ENCODE results near the gene NR2F2. TPM values are rescaled to one million over a fixed set of nuclear protein-coding genes. Genes with fewer than 3 reads are reported as not detected.

Gene NR2F2
- total RNA-seq, 1 experiment from 2014 or later = 140 TPM

GRCh38 chr15:96331945-96332636 lies 1.6 kb downstream of the NR2F2 start:
- Mint-ChIP-seq H3K36me3 (ENCODE audit: insufficient read depth, unreplicated experiment) (peaks cover 99% of the 10 kb centered on the region), H3K27me3 (ENCODE audit: insufficient read depth, unreplicated experiment) (no peaks in the 10 kb centered on the region), H3K9me3 (ENCODE audit: unreplicated experiment) (no peaks in the 10 kb centered on the region), H3K4me3 (ENCODE audit: unreplicated experiment) (peak overlapping the region; percentile 83), H3K27ac (ENCODE audit: unreplicated experiment) (peak overlapping the region; percentile 99), H3K4me1 (ENCODE audit: low read depth, unreplicated experiment) (peaks cover 32% of the 10 kb centered on the region)
- no TSS peak for BruUV-seq (replicated peaks)
- Histone ChIP-seq H3K9me3 (no peaks in the 10 kb centered on the region), H3K4me1 (peaks cover 36% of the 10 kb centered on the region), H3K4me3 (ENCODE audit: low read depth, low read length) (peak overlapping the region; percentile 84), H3K36me3 (ENCODE audit: control insufficient read depth, insufficient read depth, low read length) (peaks cover 9% of the 10 kb centered on the region), H3K27me3 (replicated peaks; ENCODE audit: control insufficient read depth, insufficient read depth, low read length) (no peaks in the 10 kb centered on the region)
- intact Hi-C loops (cut with micrococcal nuclease; ENCODE audit: unreplicated experiment) = no loop called here
- POLR2A ChIA-PET = interaction anchor here (0.6 to 1.9 kb wide), 2 partner anchors 106 to 640 kb away, joined by 3 to 5 read pairs; no protein-coding TSS in a partner anchor
- CTCF ChIA-PET = no interaction called here
- TF ChIP-seq, protein P1, sequence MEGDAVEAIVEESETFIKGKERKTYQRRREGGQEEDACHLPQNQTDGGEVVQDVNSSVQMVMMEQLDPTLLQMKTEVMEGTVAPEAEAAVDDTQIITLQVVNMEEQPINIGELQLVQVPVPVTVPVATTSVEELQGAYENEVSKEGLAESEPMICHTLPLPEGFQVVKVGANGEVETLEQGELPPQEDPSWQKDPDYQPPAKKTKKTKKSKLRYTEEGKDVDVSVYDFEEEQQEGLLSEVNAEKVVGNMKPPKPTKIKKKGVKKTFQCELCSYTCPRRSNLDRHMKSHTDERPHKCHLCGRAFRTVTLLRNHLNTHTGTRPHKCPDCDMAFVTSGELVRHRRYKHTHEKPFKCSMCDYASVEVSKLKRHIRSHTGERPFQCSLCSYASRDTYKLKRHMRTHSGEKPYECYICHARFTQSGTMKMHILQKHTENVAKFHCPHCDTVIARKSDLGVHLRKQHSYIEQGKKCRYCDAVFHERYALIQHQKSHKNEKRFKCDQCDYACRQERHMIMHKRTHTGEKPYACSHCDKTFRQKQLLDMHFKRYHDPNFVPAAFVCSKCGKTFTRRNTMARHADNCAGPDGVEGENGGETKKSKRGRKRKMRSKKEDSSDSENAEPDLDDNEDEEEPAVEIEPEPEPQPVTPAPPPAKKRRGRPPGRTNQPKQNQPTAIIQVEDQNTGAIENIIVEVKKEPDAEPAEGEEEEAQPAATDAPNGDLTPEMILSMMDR (IDR thresholded peaks at IDR 0.05; ENCODE audit: insufficient read depth in 1 of 2, low read depth in 1 of 2, low read length in 1 of 2, severe bottlenecking in 1 of 2, unreplicated experiment in 1 of 2) = no peak
- peak in 1 of 2 experiments; percentile 45 for DNase-seq

DNA sequence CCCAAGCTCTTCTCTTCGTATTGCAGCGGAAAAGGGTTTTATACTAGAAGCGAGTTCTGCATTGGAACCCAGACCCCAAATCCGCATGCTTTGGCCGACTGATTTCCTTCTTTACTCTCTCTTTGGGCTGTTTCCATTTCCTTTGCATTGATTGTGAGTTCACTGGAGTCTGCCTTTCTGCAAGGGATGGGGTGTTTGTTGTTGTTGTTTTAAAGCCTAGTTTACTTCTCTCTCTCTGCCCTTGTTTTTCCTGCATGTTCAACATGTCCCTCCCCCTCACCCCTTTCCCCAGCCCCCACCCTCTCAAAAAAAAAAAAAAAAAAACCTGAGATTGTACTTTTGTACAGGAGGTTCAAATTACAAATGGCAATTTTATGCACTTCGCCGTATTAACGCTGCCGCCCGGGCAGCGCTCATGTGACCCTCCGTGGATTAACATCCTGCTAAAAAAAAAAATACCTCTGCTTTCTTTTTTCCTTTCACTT lies 2.2 kb downstream of the NR2F2 start:
- Histone ChIP-seq H3K4me3 (ENCODE audit: low read depth, low read length) (peak overlapping the region; percentile 84), H3K36me3 (ENCODE audit: control insufficient read depth, insufficient read depth, low read length) (peaks cover 10% of the 10 kb centered on the region), H3K9me3 (no peaks in the 10 kb centered on the region), H3K27me3 (replicated peaks; ENCODE audit: control insufficient read depth, insufficient read depth, low read length) (no peaks in the 10 kb centered on the region), H3K4me1 (peaks cover 40% of the 10 kb centered on the region)
- Mint-ChIP-seq H3K4me3 (ENCODE audit: unreplicated experiment) (peak overlapping the region; percentile 83), H3K9me3 (ENCODE audit: unreplicated experiment) (no peaks in the 10 kb centered on the region), H3K36me3 (ENCODE audit: insufficient read depth, unreplicated experiment) (peaks cover 100% of the 10 kb centered on the region), H3K27ac (ENCODE audit: unreplicated experiment) (peak overlapping the region; percentile 99), H3K4me1 (ENCODE audit: low read depth, unreplicated experiment) (peaks cover 38% of the 10 kb centered on the region), H3K27me3 (ENCODE audit: insufficient read depth, unreplicated experiment) (no peaks in the 10 kb centered on the region)
- BruUV-seq (replicated peaks) = no TSS peak
- DNase-seq = no peak
- ChIA-PET POLR2A (interaction anchor here (0.6 kb wide), 1 partner anchor 641 kb away, joined by 3 read pairs; no protein-coding TSS in a partner anchor), CTCF (no interaction called here)
- TF ChIP-seq, protein P1 (IDR thresholded peaks at IDR 0.05; ENCODE audit: insufficient read depth in 1 of 2, low read depth in 1 of 2, low read length in 1 of 2, severe bottlenecking in 1 of 2, unreplicated experiment in 1 of 2) = no peak
- intact Hi-C loops (cut with micrococcal nuclease; ENCODE audit: unreplicated experiment) = no loop called here

- H3K27ac Mint-ChIP-seq (ENCODE audit: unreplicated experiment) = peak overlapping the region; percentile 99
- H3K4me3 ChIP-seq (ENCODE audit: low read depth, low read length) = peak overlapping the region; percentile 84
- ChIA-PET CTCF (no interaction called here), POLR2A (no interaction called here)
- intact Hi-C loops (cut with micrococcal nuclease; ENCODE audit: unreplicated experiment) = no loop called here
- peaks cover 100% of the 10 kb centered on the region for H3K36me3 Mint-ChIP-seq (ENCODE audit: insufficient read depth, unreplicated experiment)
- peaks cover 33% of the 10 kb centered on the region for H3K4me1 Mint-ChIP-seq (ENCODE audit: low read depth, unreplicated experiment)
- TF ChIP-seq, protein P1 (IDR thresholded peaks at IDR 0.05; ENCODE audit: insufficient read depth in 1 of 2, low read depth in 1 of 2, low read length in 1 of 2, severe bottlenecking in 1 of 2, unreplicated experiment in 1 of 2) = no peak
- no peak for DNase-seq
- H3K9me3 ChIP-seq = no peaks in the 10 kb centered on the region
- peak overlapping the region; percentile 83 for H3K4me3 Mint-ChIP-seq (ENCODE audit: unreplicated experiment)
- peaks cover 36% of the 10 kb centered on the region for H3K4me1 ChIP-seq
- no peaks in the 10 kb centered on the region for H3K27me3 ChIP-seq (replicated peaks; ENCODE audit: control insufficient read depth, insufficient read depth, low read length)
- H3K27me3 Mint-ChIP-seq (ENCODE audit: insufficient read depth, unreplicated experiment) = no peaks in the 10 kb centered on the region
- BruUV-seq (replicated peaks) = no TSS peak
- no peaks in the 10 kb centered on the region for H3K9me3 Mint-ChIP-seq (ENCODE audit: unreplicated experiment)
- H3K36me3 ChIP-seq (ENCODE audit: control insufficient read depth, insufficient read depth, low read length) = peaks cover 10% of the 10 kb centered on the region
Measured at GRCh38 chr15:96333131-96334016, 2.9 kb downstream of the NR2F2 start.

All from Caco-2 (cell line).